ENCODE data around the gene SHMT2.

GRCh38 chr12:57207731-57208630, 21.5 kb upstream of the SHMT2 start:
- no peak for TF ChIP-seq SUZ12 (IDR thresholded peaks at IDR 0.05; ENCODE audit: extremely low read depth, insufficient read depth, insufficient read length)
- no peak for TF ChIP-seq ZNF274 (IDR thresholded peaks at IDR 0.05; ENCODE audit: low read depth, low read length)
- TF ChIP-seq YY1 (IDR thresholded peaks at IDR 0.05; ENCODE audit: insufficient read depth, insufficient read length), result no peak

All from NT2/D1 (cell line).